ENCODE results near the gene PTPN1. TPM values are rescaled to one million over a fixed set of nuclear protein-coding genes. Genes with fewer than 3 reads are reported as not detected.
"Not testable (repeated sequence)": the region's sequence is repeated elsewhere in the genome, so short reads cannot be mapped to it uniquely, and the experiment has no call there.

The PTPN1 gene
- total RNA-seq, 2 donors from 2014 or later: 31.3 to 33.9 TPM

GRCh38 chr20:50506270-50506579 is 4.0 kb upstream of the PTPN1 start:
- intact Hi-C loops (cut with DNase I, micrococcal nuclease): loop anchor here in 1 of 2 donors (10.0 kb wide), 1 partner anchor 69 kb away; no protein-coding TSS in a partner anchor

DNA sequence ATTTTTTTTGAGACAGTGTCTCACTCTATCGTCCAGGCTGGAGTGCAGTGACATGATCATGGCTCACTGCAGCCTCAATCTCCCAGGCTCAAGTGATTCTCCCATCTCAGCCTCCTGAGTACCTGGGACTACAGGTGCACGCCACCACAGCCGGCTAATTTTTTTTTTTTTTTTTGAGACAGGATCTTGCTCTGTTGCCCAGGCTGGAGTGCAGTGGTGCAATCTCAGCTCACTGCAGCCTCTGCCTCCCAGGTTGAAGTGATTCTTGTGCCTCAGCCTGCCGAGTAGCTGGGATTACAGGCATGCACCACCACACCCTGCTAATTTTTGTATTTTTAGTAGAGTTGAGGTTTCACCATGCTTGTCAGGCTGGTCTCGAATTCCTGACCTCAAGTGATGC is 2.4 kb upstream of the PTPN1 start:
- DNase-seq, ATAC-seq: not testable (repeated sequence)
- intact Hi-C loops (cut with DNase I, micrococcal nuclease): loop anchor here in 1 of 2 donors (10.0 kb wide), 1 partner anchor 67 kb away; no protein-coding TSS in a partner anchor

More at GRCh38 chr20:50506270-50506579, 4.0 kb upstream of the PTPN1 start:
- no peak for DNase-seq
- no peak for ATAC-seq

GRCh38 chr20:50508171-50508755 is 1.9 kb upstream of the PTPN1 start:
- ATAC-seq: no peak
- no peak for DNase-seq
- intact Hi-C loops (cut with DNase I, micrococcal nuclease): loop anchor here in 1 of 2 donors (10.0 kb wide), 1 partner anchor 67 kb away; no protein-coding TSS in a partner anchor

DNA sequence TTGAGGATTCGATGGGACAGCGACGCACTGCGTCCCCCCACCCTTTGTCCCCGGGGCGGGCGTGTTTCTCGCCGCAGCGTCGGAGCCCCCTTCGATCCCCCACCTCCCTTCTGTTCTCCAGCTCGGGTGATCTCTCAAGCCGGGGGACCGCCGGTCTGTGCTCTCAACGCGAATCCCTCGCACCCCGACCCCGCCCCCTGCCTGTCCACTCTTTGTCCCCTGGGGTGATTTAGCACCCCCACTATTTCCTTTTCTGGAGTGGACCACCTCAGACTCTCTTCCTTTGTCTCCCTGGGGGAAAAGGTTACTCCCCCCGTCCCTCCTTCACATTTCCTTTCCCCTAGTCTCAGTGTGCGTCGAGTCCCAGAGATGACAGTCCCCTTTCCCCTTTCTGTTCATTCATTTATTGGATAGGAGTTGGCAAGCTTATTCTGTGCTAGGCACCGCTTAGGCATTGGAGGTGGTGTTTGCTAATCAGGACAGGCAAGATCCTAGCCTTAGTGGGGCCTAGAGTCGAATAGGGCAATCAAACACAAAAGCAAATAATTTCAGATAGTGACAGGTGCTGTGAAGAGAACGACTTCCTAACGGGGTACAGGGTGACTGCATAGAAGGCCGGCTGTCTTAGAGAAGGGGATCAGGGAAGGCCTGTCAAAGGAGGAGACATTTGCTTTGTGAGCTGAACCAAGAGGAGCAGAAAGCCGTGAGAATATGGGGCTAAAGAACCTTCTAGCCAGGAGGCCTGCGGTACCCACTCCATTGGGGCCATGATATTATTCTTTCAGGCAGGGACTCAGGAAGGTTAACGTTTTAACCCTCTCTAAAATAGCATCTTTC is 741 bp downstream of the PTPN1 start:
- intact Hi-C loops (cut with DNase I, micrococcal nuclease): no loop called here
- ATAC-seq: peak; percentile 43
- peak; percentile 42 to 50 for DNase-seq

GRCh38 chr20:50512323-50512722 is 2.1 kb downstream of the PTPN1 start:
- DNase-seq (no peak), ATAC-seq (no peak)
- intact Hi-C loops (cut with DNase I, micrococcal nuclease): no loop called here

DNA sequence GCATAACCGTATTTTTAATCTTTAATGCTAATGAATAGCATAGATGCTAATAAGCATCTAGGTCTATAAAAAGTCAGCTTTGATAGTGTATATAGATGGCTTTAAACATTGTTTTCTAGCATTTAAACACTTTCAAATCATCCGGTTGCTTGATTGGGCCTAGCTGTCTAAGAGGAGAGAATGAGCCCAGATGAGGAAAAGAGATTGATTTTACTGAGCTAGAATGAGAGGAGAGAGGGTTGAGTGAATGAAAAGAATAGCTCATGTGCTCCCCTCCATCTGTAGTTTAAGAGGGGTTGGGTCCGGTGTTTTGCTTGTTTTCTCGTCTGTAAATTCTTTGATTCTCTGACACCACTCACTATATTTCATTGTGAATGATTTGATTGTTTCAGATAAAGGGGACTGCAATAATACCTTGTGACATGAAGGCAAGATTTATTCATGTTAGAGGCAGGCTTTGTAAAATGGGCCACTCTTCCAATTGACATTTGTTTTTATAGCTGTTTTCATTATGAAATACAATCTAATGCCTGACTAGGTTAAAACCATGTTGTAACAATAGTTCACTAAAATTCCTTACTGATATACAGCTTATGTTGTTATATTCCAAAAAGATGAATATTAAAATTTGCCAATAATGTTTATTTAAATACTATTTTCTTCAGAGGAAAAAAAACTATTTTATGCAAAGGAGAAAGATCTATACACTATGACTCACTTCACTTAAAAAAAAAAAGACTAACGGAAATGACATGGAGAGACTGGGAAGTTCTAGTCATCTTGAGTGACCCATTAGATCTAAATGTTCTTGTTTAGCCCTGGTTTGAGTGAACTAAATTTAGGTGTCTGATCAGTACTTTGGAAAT is 3.2 kb downstream of the PTPN1 start:
- DNase-seq (no peak), ATAC-seq (no peak)
- intact Hi-C loops (cut with DNase I, micrococcal nuclease): no loop called here

- intact Hi-C loops (cut with DNase I, micrococcal nuclease): no loop called here
- ATAC-seq: no peak
Measured at GRCh38 chr20:50514035-50514337, 3.8 kb downstream of the PTPN1 start.

DNA sequence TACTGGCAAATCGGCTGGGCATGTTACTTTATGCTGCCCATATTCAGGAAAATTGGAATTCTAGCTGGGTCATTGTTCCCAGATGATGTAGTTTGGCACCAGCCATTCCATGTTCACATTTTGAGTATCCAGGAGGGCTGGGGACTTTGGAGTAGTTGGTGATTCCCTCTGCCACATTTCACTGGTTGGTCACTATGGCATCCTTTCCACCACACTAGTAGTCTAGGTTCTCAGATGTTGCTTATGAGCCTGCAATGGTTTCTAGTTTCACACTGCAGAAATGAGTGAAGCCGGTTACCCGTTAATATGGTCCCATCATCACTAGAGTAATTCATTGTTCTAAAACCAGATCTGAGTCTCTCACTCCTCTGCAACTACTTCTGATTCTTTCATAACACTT is 4.6 kb downstream of the PTPN1 start:
- DNase-seq: no peak
- intact Hi-C loops (cut with DNase I, micrococcal nuclease): no loop called here

More at GRCh38 chr20:50514035-50514337, 3.8 kb downstream of the PTPN1 start:
- DNase-seq: no peak

GRCh38 chr20:50515471-50516106 is 5.4 kb downstream of the PTPN1 start:
- no peak for DNase-seq
- no peak for ATAC-seq
- intact Hi-C loops (cut with DNase I, micrococcal nuclease): no loop called here

More for the DNA sequence above, 4.6 kb downstream of the PTPN1 start:
- ATAC-seq: no peak

DNA sequence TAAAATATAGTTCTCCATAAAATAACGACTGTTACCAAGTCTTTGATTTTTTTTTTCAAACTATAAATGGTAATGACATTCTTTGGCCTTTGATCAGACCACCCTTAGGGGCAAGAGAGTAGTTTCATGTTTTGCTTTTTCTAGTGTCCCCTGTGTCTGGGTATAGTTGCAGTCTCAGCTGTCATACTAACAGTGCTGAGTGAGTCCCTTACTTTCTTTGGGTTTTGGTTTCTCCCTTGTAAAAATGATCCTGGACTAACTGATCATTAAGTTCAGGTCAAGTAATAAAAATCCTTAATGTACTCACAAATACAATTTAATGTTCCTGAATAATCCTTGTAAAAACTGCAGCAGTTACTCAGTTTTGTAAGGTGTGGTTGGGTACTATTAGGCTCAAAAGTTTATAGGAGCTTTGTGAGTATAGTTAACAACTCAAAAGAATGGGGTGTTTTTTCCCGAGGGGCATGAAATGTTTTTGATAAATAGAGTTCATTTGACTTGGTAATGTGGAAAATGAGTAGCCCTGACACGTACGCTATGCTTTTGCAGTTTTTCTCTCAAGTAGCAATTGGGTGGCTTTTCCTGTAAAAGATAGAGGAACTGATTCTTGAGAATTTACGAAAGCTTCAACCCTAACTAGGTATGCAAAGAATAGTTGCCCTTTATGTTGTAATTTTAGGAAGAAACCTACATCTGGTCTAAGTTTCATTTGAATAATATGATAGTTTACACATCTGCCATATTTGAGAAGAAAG is 6.2 kb downstream of the PTPN1 start:
- DNase-seq (no peak), ATAC-seq (no peak)
- intact Hi-C loops (cut with DNase I, micrococcal nuclease): no loop called here

DNA sequence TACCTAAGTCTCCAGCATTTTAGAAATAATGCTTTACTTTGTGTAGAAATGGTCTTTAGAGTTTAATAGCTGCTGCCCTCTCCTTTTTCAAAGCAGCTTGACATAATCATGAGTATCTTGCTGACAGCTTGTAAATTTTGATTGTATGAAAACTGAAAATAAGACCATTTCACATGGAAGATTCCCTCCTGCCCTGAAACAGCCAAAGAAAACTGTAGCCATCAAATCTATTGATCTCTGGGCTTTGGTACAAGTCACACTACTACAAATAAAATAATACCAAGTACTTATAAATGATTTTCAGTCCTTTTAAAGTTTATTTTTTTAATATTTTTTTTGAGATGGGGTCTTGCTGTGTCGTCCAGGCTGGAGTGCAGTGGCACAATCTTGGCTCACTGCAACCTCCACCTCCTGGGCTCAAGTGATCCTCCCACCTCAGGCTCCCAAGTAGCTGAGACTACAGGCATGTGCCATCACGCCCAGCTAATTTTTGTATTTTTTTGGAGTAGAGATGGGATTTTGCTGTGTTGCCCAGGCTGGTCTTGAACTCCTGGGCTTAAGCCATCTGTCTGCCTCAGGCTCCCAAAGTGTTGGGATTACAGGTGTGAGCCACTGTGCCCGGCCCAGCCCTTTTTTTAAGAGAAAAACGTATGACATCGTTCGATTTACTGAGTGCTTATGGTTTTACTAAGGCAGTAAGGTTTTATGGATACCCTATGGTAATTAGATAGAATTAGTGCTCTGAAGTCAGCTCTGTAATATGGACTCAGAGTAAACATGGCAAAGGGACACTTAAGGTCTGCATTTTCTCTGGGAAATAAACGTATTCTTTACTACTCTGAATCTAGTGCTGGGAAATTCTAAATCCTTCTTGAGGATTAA is 7.0 kb downstream of the PTPN1 start:
- DNase-seq (no peak), ATAC-seq (peak; percentile 83)
- intact Hi-C loops (cut with DNase I, micrococcal nuclease): no loop called here

GRCh38 chr20:50517817-50518154 is 7.6 kb downstream of the PTPN1 start:
- peak; percentile 1 for ATAC-seq
- intact Hi-C loops (cut with DNase I, micrococcal nuclease): no loop called here
- DNase-seq: no peak

DNA sequence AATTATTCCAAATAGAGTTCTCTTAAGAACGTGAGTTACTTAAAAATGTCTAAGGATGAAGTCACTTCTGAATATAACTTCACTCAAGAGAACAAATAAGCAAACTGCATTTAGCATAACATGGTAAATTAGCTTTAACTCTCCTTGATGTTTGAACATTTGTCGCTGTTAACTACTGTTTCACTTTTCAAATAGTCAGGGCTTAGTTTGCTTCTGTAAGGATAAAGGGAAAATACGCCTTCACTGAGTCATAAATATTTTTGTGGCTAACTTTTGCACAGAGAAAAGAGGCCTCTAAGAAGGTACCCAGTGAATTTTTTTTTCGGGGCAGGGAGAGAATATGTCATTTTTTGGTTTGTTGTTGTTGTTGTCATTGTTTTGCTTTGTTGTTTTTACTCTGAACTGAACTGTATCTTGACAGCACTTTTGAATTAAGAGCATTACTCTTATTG is 8.1 kb downstream of the PTPN1 start:
- ATAC-seq (no peak), DNase-seq (no peak)
- intact Hi-C loops (cut with DNase I, micrococcal nuclease): no loop called here

DNA sequence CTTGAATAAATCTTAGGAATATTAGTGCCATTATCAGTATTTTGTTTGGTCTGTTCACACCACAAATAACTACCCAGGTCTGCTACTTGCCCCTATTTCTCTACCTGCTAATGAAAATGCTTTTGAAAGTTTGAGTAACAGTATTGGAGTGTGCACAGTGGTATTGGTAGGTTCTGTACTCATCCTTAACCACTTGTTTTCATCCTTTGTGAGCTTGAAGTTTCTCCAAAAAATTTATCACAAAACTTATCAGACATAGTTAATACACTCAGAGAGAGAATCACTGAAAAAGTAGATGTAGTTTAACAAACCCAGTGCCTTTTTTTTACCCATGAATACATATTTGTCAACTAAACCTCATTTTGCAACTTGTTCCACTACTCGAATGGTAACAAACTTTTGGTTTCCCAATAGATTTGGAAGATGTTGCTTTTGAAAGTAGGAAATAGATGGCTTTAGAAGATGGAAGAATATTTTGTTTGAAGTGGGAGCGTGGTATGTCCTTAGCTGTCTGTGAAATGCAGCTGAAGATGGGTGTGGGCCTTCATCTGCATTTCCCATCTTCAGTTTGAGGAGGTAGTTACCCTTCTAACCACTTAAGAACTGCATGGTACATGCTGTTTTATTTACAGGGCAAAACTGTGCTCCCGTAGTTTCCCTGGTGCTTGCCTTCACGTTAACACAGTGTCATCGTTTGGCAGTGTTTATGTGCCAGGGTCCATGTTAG is 9.0 kb downstream of the PTPN1 start:
- ATAC-seq (peak; percentile 19), DNase-seq (no peak)
- intact Hi-C loops (cut with DNase I, micrococcal nuclease): no loop called here

- ATAC-seq (no peak), DNase-seq (no peak)
- intact Hi-C loops (cut with DNase I, micrococcal nuclease): no loop called here
Measured at GRCh38 chr20:50520222-50520880, 10.2 kb downstream of the PTPN1 start.

Measured in left colon (tissue), 2 donors.